Measurements from ENCODE around the gene SLC43A2.

GRCh38 chr17:1577583-1578013 is 51.0 kb downstream of the SLC43A2 start:
- TF ChIP-seq CTCF (IDR thresholded peaks at IDR 0.05; ENCODE audit: low read length) (no peak), EZH2 (optimal IDR thresholded peaks at IDR 0.05; ENCODE audit: low read depth, low read length) (no peak)

All from MM.1S (cell line).